Stimulated activated CD8-positive, alpha-beta memory T cell treated with anti-CD3 and anti-CD28 coated beads, Interleukin-4, amount 100 ng/mL, for 48 hours (primary cell): Measurements from ENCODE around the gene AURKA.
"Not testable (repeated sequence)": the region's sequence is repeated elsewhere in the genome, so short reads cannot be mapped to it uniquely, and the experiment has no call there.

Experiments used
- DNase-seq: peaks from one replicate; pipeline ENCODE4 v3.0.0-alpha.2; 2020

Gene AURKA

GRCh38 chr20:56353356-56353755, 38.7 kb downstream of the AURKA start:
- DNase-seq = no peak

- no peak for DNase-seq
Observed at GRCh38 chr20:56352345-56353055, 39.5 kb downstream of the AURKA start.

- no peak for DNase-seq
Observed at GRCh38 chr20:56350842-56351241, 41.2 kb downstream of the AURKA start.

GRCh38 chr20:56348746-56349145, 43.3 kb downstream of the AURKA start:
- DNase-seq = no peak

- DNase-seq = no peak
Observed at GRCh38 chr20:56348305-56348693, 43.7 kb downstream of the AURKA start.

GRCh38 chr20:56347628-56348304, 44.2 kb downstream of the AURKA start:
- DNase-seq = no peak

GRCh38 chr20:56345911-56346310, 46.1 kb downstream of the AURKA start:
- no peak for DNase-seq

- DNase-seq = peak; percentile 77
Observed at GRCh38 chr20:56343861-56344381, 48.1 kb downstream of the AURKA start.

- no peak for DNase-seq
Observed at GRCh38 chr20:56342783-56343182, 49.2 kb downstream of the AURKA start.

GRCh38 chr20:56336709-56337108, 55.3 kb downstream of the AURKA start:
- DNase-seq = not testable (repeated sequence)

- DNase-seq = no peak
Observed at GRCh38 chr20:56328861-56329260, 63.2 kb downstream of the AURKA start.

GRCh38 chr20:56324806-56325205, 67.2 kb downstream of the AURKA start:
- no peak for DNase-seq

GRCh38 chr20:56323656-56324055, 68.4 kb downstream of the AURKA start:
- no peak for DNase-seq

- no peak for DNase-seq
Observed at GRCh38 chr20:56323206-56323605, 68.8 kb downstream of the AURKA start.

GRCh38 chr20:56322681-56323080, 69.3 kb downstream of the AURKA start:
- DNase-seq = no peak
